HG03575 (cell line): ENCODE data around the gene FAM53B.

Source experiments
- ATAC-seq: cut with Tn5 transposase; IDR thresholded peaks from one replicate; pipeline ENCODE4 v1.9.1; 2021; ENCODE audit not compliant: unreplicated experiment, insufficient number of reproducible peaks, low FRiP score; ENCODE audit errors: extremely low read depth

FAM53B gene

GRCh38 chr10:124644771-124645415 is 99.3 kb downstream of the FAM53B start:
- no peak for ATAC-seq

- ATAC-seq, result no peak
These were observed 99.9 kb downstream of the FAM53B start for GRCh38 chr10:124644236-124644635.

GRCh38 chr10:124643330-124644009 is 100.7 kb downstream of the FAM53B start:
- no peak for ATAC-seq

GRCh38 chr10:124642088-124642710 is 102.0 kb downstream of the FAM53B start:
- ATAC-seq, result no peak

- ATAC-seq, result no peak
These were observed 102.7 kb downstream of the FAM53B start for GRCh38 chr10:124641282-124642087.

- ATAC-seq, result no peak
These were observed 103.5 kb downstream of the FAM53B start for GRCh38 chr10:124640538-124641231.

- no peak for ATAC-seq
These were observed 104.1 kb downstream of the FAM53B start for GRCh38 chr10:124640056-124640455.

- no peak for ATAC-seq
These were observed 104.5 kb downstream of the FAM53B start for GRCh38 chr10:124639646-124640045.

GRCh38 chr10:124639206-124639605 is 105.0 kb downstream of the FAM53B start:
- ATAC-seq, result no peak

GRCh38 chr10:124637746-124638145 is 106.4 kb downstream of the FAM53B start:
- no peak for ATAC-seq

- ATAC-seq, result no peak
These were observed 107.0 kb downstream of the FAM53B start for GRCh38 chr10:124637091-124637700.

GRCh38 chr10:124636271-124636995 is 107.7 kb downstream of the FAM53B start:
- ATAC-seq, result no peak

GRCh38 chr10:124632566-124632965 is 111.6 kb downstream of the FAM53B start:
- ATAC-seq, result no peak

- no peak for ATAC-seq
These were observed 112.1 kb downstream of the FAM53B start for GRCh38 chr10:124632064-124632531.

GRCh38 chr10:124630551-124630950 is 113.6 kb downstream of the FAM53B start:
- no peak for ATAC-seq

GRCh38 chr10:124629842-124630241 is 114.3 kb downstream of the FAM53B start:
- no peak for ATAC-seq

GRCh38 chr10:124629415-124629814 is 114.8 kb downstream of the FAM53B start:
- no peak for ATAC-seq

GRCh38 chr10:124628676-124629021 is 115.5 kb downstream of the FAM53B start:
- no peak for ATAC-seq
